Sigmoid colon (tissue), 7 donors: Measurements from ENCODE around the gene SRC. TPM values are rescaled to one million over a fixed set of nuclear protein-coding genes. Genes with fewer than 3 reads are reported as not detected.

Source experiments
- DNase-seq: peaks from one replicate; pipeline ENCODE4 v3.0.0-alpha.2; 2019
- H3K27ac ChIP-seq, 4 donors: fragments of 200-600 bp; sonication (generic); one replicate each; pipeline ENCODE4 v1.5.1; 2016 to 2019; ENCODE audit warnings: mild to moderate bottlenecking in 1 of 4
- H3K27me3 ChIP-seq, 3 donors: fragments of 200-600 bp; sonication (generic); one replicate each; pipeline ENCODE4 v1.5.1; 2019; ENCODE audit warnings: mild to moderate bottlenecking in 1 of 3
- H3K36me3 ChIP-seq, 4 donors: fragments of 200-600 bp; sonication (generic); one replicate each; pipeline ENCODE4 v1.5.1; 2016 to 2019
- H3K4me1 ChIP-seq, 4 donors: fragments of 200-600 bp; sonication (generic); one replicate each; pipeline ENCODE4 v1.5.1; 2017 to 2019
- H3K4me3 ChIP-seq, 4 donors: fragments of 200-600 bp; sonication (generic); one replicate each; pipeline ENCODE4 v1.5.1; 2017 to 2019; ENCODE audit warnings: mild to moderate bottlenecking in 2 of 4, moderate library complexity in 1 of 4
- H3K9me3 ChIP-seq, 4 donors: fragments of 200-600 bp in 3 of 4; sonication (generic) in 3 of 4; one replicate each; pipeline versions ENCODE4 v1.5.1 to v1.6.1; 2013 to 2019
- CTCF ChIP-seq, 4 experiments: fragments of 450-650 bp in 3 of 4; fragments of 200-600 bp in 1 of 4; IDR thresholded peaks; one replicate each; pipeline ENCODE4 v1.5.1; 2016 to 2019; ENCODE audit warnings: antibody characterized with exemption in 4 of 4, mild to moderate bottlenecking in 3 of 4, moderate library complexity in 2 of 4
- EP300 ChIP-seq, 4 donors: sonication (generic); formaldehyde crosslinking; IDR thresholded peaks; one replicate each; pipeline ENCODE4 v1.6.1; 2017; ENCODE audit warnings: antibody characterized with exemption in 4 of 4
- POLR2A ChIP-seq, 2 donors: fragments of 450-650 bp; IDR thresholded peaks; one replicate each; pipeline ENCODE4 v1.6.1; 2016; ENCODE audit warnings: antibody characterized with exemption in 2 of 2, mild to moderate bottlenecking in 2 of 2, moderate library complexity in 2 of 2
- POLR2AphosphoS5 ChIP-seq, 4 donors: sonication (generic); formaldehyde crosslinking; IDR thresholded peaks; one replicate each; pipeline ENCODE4 v1.6.1; 2017; ENCODE audit warnings: antibody characterized with exemption in 4 of 4
- WGBS, 2 donors: extraction: QIAGEN DNeasy Blood & Tissue Kit; methylation state at CpG; one replicate each; pipeline ENCODE4 v1.1.7; 2013; 5-methylcytosine and 5-hydroxymethylcytosine counted together
- intact Hi-C: fragments of 100-400 bp; cut with DNase I; formaldehyde crosslinking; loops from one replicate; pipeline ENCODE4 v1.15.1; 2023
- polyA plus RNA-seq, 3 donors: library from polyadenylated mRNA; stranded (reverse); fragments of 200-250 nt; gene quantifications; one replicate each; pipeline ENCODE4 v1.2.3, GENCODE V29; 2013
- total RNA-seq, 4 donors: library from RNA; depleted of rRNA; stranded (reverse); fragments of >200 nt; gene quantifications; one replicate each; pipeline ENCODE4 v1.1.0, GENCODE V29; 2016
- donor health status: healthy with polysubstance abuse.
- donor health status: Bipolar disorder and iron deficiency.
- donor health status: healthy.

Gene SRC
- total and polyA plus RNA-seq, 7 donors = 28.1 to 91.8 (median 52.3) TPM

- TF ChIP-seq EP300 (IDR thresholded peaks at IDR 0.05) (no peak), CTCF (IDR thresholded peaks at IDR 0.05) (no peak), POLR2AphosphoS5 (IDR thresholded peaks at IDR 0.05) (peak in 2 of 4 donors; percentile 13 to 32), POLR2A (IDR thresholded peaks at IDR 0.05) (no peak)
- H3K27me3 ChIP-seq = no peaks in the 10 kb centered on the region
- 51 to 65% methylated on average over 8 of the region's 8 CpGs for WGBS, 2 donors
- no peaks in the 10 kb centered on the region for H3K9me3 ChIP-seq
- no peak overlapping the region for H3K4me3 ChIP-seq
- H3K36me3 ChIP-seq = peaks cover 0 to 12% (median 2%) of the 10 kb centered on the region in 4 donors
- peak overlapping the region; percentile 40 to 76 (median 62) for H3K27ac ChIP-seq
- peaks cover 0 to 76% (median 71%) of the 10 kb centered on the region in 4 donors for H3K4me1 ChIP-seq
- intact Hi-C loops = no loop called here
- peak; percentile 92 for DNase-seq
These were observed 10.4 kb downstream of the SRC start for GRCh38 chr20:37356387-37356786.

GRCh38 chr20:37356961-37357371 lies 11.0 kb downstream of the SRC start:
- WGBS, 2 donors = 71 to 83% methylated on average over 11 of the region's 11 CpGs
- peak; percentile 64 for DNase-seq
- Histone ChIP-seq H3K9me3 (no peaks in the 10 kb centered on the region), H3K4me1 (peaks cover 0 to 79% (median 68%) of the 10 kb centered on the region in 4 donors), H3K27me3 (no peaks in the 10 kb centered on the region), H3K4me3 (no peak overlapping the region), H3K27ac (peak overlapping the region; percentile 40 to 76 (median 62)), H3K36me3 (peaks cover 0 to 11% (median 2%) of the 10 kb centered on the region in 4 donors)
- intact Hi-C loops = no loop called here
- TF ChIP-seq POLR2A (IDR thresholded peaks at IDR 0.05) (no peak), POLR2AphosphoS5 (IDR thresholded peaks at IDR 0.05) (no peak), EP300 (IDR thresholded peaks at IDR 0.05) (no peak)

DNA sequence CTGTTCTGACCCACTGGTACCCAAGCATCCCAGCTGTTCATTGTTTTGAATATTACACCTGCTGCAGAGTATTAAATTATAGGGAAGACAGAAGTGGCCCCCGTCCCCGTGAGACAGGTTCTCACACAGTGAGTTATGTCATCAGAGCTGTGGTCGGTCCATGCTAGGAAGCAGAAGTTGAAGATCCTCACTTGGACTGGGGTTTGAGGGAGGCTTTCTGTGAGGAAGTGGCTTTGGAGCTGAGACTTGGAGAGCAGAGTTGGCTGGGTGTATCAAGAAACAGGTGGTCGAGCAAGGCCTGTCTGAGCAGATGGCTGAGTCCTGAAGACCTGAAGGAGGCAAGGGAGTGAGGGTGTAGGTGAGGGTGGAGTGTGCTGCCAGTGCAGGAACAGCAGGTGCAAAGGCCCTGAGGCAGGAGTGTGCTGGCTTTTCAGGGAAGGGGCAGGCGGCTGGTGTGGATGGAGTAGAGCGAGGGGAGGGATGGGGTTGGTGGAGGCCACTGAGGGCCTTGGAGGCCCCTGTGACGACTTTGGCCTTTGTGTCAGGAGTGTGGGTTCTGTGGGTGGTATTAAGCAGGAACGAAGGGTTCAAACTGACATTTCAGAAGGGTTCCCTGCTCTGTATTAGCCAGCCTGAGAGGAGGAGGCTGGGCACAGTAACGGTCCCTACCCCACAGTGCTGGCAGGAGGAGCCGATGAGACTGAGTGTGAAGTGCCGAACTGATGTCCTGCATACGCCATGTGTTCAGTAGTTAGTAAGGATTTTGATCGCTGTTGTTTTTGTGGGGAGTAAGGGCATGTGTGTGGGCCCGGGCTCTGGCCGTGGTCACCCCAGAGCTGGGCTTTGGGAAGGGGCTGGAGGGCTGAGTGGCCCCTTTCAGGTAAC lies 11.8 kb downstream of the SRC start:
- Histone ChIP-seq H3K36me3 (peaks cover 0 to 11% (median 2%) of the 10 kb centered on the region in 4 donors), H3K4me3 (no peak overlapping the region), H3K4me1 (peaks cover 0 to 80% (median 70%) of the 10 kb centered on the region in 4 donors), H3K27ac (peak overlapping the region; percentile 25 to 76 (median 62)), H3K9me3 (no peaks in the 10 kb centered on the region), H3K27me3 (no peaks in the 10 kb centered on the region)
- TF ChIP-seq CTCF (IDR thresholded peaks at IDR 0.05) (no peak), POLR2A (IDR thresholded peaks at IDR 0.05) (no peak), EP300 (IDR thresholded peaks at IDR 0.05) (no peak), POLR2AphosphoS5 (IDR thresholded peaks at IDR 0.05) (no peak)
- WGBS, 2 donors = 76 to 83% methylated on average over 15 of the region's 15 CpGs
- DNase-seq = peak; percentile 62
- intact Hi-C loops = no loop called here

DNA sequence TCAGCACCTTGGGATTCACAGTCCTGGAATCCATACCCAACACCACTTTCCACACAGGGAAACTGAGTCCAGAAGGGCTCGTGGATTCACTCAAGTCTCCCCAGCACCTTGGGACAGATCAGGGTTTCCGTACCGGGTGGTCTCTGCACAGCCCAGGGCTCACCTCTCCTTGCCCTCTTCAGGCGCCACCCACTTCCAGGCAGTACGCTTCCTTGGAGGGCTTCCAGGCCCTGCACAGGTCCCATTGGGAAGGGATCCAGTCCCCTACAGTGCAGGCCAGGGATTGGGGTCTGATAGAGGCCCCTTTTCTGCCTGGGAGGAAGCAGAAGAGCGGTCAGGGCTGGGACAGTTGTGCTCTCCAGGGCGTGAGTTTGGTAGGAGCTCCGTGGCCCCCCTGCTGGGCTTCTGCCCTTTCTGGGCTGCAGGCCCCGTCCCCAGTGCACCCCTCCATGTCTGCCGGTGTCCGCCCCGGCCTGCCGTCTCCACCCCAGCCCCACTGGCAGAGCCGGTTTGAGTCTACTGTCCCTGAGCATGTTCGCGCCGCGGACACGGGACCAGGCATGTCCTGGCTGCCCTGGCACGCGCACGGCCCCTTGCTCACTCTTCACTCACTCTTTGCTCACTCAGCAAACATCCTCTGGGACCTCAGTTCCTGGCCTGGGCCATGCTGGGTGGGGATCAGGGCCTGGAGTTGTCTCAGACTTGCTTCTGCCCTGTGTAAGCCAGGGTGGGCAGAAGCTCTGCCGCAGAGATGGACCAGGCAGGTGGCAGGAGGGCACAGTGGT lies 12.6 kb downstream of the SRC start:
- peak; percentile 76 for DNase-seq
- H3K4me3 ChIP-seq = peak overlapping the region in 2 of 4 donors; percentile 7 to 9
- TF ChIP-seq CTCF (IDR thresholded peaks at IDR 0.05) (no peak), EP300 (IDR thresholded peaks at IDR 0.05) (no peak), POLR2AphosphoS5 (IDR thresholded peaks at IDR 0.05) (no peak), POLR2A (IDR thresholded peaks at IDR 0.05) (no peak)
- H3K9me3 ChIP-seq = no peaks in the 10 kb centered on the region
- 79 to 83% methylated on average over 23 of the region's 23 CpGs for WGBS, 2 donors
- H3K27me3 ChIP-seq = no peaks in the 10 kb centered on the region
- H3K27ac ChIP-seq = peak overlapping the region; percentile 25 to 76 (median 62)
- peaks cover 0 to 85% (median 76%) of the 10 kb centered on the region in 4 donors for H3K4me1 ChIP-seq
- intact Hi-C loops = no loop called here
- peaks cover 0 to 5% (median 2%) of the 10 kb centered on the region in 4 donors for H3K36me3 ChIP-seq
